Heart left ventricle (tissue), 13 donors: Measurements from ENCODE around the gene SGK2.
"Not testable (repeated sequence)": the region's sequence is repeated elsewhere in the genome, so short reads cannot be mapped to it uniquely, and the experiment has no call there.

ENCODE experiments used
- POLR2A ChIP-seq, 2 donors: fragments of 450-650 bp; IDR thresholded peaks; one replicate each; pipeline ENCODE4 v1.6.1; 2017; ENCODE audit warnings: antibody characterized with exemption in 2 of 2, mild to moderate bottlenecking in 2 of 2, moderate library complexity in 2 of 2
- TF ChIP-seq, protein P1 (sequence below), 12 donors: fragments of 200-600 bp; sonication (generic) in 4 of 12; IDR thresholded peaks; one replicate each; pipeline versions ENCODE4 v1.5.0 to v1.8.0; 2018 to 2022; ENCODE audit warnings: antibody characterized with exemption in 12 of 12, mild to moderate bottlenecking in 5 of 12
- donor health status: ischemic (EF 13 %, LVEDD 7.1; RV severe dilation, severe dysfunction).
- donor health status: DM: no; HTN: yes; CAD: no.
- donor health status: DM: no; HTN: no; CAD: no.
- donor health status: ischemic (EF 25% LVEDD 6.9; RV normal size, moderate dysfunction).
- donor health status: ischemic (EF 25% LVEDD 5.7; RV mildly dilated, moderate dysfunction).
- donor health status: ischemic (EF 35%, LVEDD 5.7; RV mildly dilated, moderate dysfunction).
- donor health status: nonischemic (EF 11% LVEDD 7.7; RV severe dilation, severe dysfunction).
- donor health status: DM: yes; HTN: yes; CAD: no.
- donor health status: PGD.
- donor health status: ischemic (EF 29% LVEDD 5.4; RV normal size, mild dysfunction).
- donor health status: nonischemic (EF 23%, LVEDD 6.1; RV moderate dilation, normal function).

- TF ChIP-seq POLR2A (IDR thresholded peaks at IDR 0.05), result not testable (repeated sequence)
- TF ChIP-seq, protein P1, sequence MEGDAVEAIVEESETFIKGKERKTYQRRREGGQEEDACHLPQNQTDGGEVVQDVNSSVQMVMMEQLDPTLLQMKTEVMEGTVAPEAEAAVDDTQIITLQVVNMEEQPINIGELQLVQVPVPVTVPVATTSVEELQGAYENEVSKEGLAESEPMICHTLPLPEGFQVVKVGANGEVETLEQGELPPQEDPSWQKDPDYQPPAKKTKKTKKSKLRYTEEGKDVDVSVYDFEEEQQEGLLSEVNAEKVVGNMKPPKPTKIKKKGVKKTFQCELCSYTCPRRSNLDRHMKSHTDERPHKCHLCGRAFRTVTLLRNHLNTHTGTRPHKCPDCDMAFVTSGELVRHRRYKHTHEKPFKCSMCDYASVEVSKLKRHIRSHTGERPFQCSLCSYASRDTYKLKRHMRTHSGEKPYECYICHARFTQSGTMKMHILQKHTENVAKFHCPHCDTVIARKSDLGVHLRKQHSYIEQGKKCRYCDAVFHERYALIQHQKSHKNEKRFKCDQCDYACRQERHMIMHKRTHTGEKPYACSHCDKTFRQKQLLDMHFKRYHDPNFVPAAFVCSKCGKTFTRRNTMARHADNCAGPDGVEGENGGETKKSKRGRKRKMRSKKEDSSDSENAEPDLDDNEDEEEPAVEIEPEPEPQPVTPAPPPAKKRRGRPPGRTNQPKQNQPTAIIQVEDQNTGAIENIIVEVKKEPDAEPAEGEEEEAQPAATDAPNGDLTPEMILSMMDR (IDR thresholded peaks at IDR 0.05), result not testable (repeated sequence)
These were observed 48.5 kb downstream of the SGK2 start for GRCh38 chr20:43607278-43607677.
